ENCODE results near the gene ACVRL1. TPM values are rescaled to one million over a fixed set of nuclear protein-coding genes. Genes with fewer than 3 reads are reported as not detected.
A peak's percentile ranks its signal among the peaks of the same experiment; 100 is the strongest.

The ACVRL1 gene
- total RNA-seq: not detected

DNA sequence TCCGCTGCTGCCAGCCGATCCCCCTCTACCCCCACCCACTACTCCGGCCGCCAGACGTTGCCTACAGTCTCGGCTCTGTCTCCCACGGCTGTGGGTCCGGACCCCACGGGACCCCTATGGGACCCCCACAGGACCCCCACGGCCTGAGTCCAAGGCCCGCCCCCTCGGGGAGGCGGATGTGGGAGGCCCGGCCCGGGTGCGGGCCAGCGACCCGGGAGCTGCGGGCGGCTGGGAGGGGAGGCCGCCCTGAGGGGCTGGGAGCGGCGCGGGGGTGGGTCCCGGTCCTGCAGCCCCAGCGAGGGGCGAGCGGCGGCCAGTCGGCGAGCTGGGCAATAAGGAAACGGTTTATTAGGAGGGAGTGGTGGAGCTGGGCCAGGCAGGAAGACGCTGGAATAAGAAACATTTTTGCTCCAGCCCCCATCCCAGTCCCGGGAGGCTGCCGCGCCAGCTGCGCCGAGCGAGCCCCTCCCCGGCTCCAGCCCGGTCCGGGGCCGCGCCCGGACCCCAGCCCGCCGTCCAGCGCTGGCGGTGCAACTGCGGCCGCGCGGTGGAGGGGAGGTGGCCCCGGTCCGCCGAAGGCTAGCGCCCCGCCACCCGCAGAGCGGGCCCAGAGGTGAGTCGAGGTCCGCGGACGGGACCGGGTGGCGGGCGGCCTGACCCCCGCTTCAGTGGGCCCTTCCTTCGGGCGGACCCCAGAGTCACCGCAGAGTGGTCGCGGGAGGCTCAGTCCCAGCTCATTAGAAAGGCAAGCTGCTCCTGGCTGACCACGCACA is at the start of gene ACVRL1:
ACVRL1 (plus strand) TSS at position 422 of the 773 bp plus-strand sequence. CDS start 4,971 bp downstream, outside the sequence.
- no peaks in the 10 kb centered on the region for H3K4me1 Mint-ChIP-seq
- no peak within 1 kb of the TSS for H3K27ac Mint-ChIP-seq
- peaks cover 31% of the 10 kb centered on the region for H3K27me3 Mint-ChIP-seq
- no peaks in the 10 kb centered on the region for H3K9me3 Mint-ChIP-seq
- no peak within 1 kb of the TSS for H3K4me3 Mint-ChIP-seq
- H3K36me3 Mint-ChIP-seq: no peaks in the 10 kb centered on the region
- no peak for DNase-seq

DNA sequence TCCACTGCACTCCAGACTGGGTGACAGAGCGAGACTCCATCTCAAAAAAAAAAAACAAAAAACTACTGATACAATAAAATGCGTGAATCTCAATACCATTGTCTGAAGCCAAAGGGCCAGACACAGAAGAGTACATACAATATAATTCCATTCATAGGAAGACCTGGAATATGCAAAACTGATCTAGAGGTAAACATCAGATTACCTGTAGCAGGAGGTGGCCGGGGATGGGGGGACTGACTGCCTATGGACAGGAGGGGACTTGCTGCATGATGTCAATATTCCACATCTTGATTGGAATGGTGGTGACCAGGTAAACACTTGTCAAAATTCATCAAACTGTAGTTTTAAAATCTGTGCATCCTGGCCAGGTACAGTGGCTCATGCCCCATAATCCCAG is 46.3 kb upstream of the ACVRL1 start:
- Mint-ChIP-seq H3K9me3 (no peaks in the 10 kb centered on the region), H3K27me3 (peaks cover 56% of the 10 kb centered on the region), H3K4me1 (peaks cover 3% of the 10 kb centered on the region), H3K27ac (no peak overlapping the region), H3K4me3 (no peak overlapping the region), H3K36me3 (no peaks in the 10 kb centered on the region)
- DNase-seq: no peak

DNA sequence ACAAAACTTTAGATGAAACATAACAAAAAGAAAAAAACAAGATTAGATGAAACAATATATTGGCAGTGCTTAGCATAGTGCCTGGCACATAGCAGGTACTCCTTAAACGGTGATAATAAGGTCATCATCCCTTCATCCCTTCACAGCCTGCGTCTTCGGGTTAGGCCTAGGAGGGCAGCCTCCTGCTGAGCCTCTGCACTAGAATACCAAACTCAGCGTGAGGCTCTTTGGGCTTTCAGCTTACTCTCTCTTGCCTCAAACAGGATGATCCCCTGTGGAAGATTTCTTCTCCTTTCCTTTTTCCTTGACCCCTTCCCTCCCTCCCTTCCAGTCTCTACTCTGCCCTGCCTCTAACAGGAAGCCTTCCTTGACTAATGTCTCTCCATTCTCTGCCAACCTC is 44.4 kb upstream of the ACVRL1 start:
- H3K27me3 Mint-ChIP-seq: peaks cover 62% of the 10 kb centered on the region

DNA sequence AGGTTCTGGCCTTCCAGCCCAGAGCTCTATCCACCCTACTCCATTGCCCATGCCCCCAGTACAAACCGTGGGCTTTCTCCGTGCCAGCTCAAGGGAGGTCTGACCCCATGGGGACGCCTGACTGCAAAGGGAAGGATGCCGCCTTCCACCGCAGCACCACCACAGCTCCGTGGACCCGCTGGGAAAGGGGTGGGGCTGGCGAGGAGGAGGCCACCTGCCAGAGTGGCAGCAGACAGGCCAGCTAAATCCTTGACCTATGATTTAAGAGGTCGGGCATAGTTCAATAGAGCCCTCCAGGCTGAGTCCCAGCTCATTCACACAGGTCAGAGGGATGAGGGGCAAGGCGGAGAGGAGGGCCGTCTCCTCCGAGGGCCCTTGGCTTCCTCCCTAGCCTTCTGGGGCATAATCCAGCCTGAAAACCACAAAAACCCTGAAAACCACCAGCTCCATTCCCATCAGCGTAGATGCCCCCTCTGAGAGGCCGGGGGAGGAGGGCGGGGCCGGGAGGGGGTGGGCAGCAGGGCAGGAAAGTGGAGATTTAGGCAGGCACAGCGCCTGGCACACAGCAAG is 43.9 kb upstream of the ACVRL1 start:
- H3K4me3 Mint-ChIP-seq: peak overlapping the region; percentile 44
- no peak overlapping the region for H3K27ac Mint-ChIP-seq
- no peaks in the 10 kb centered on the region for H3K9me3 Mint-ChIP-seq
- DNase-seq: no peak
- peaks cover 67% of the 10 kb centered on the region for H3K27me3 Mint-ChIP-seq
- H3K36me3 Mint-ChIP-seq: no peaks in the 10 kb centered on the region
- H3K4me1 Mint-ChIP-seq: peaks cover 4% of the 10 kb centered on the region

More for the DNA sequence above, 44.4 kb upstream of the ACVRL1 start:
- no peaks in the 10 kb centered on the region for H3K9me3 Mint-ChIP-seq
- no peak overlapping the region for H3K4me3 Mint-ChIP-seq
- DNase-seq: no peak
- no peaks in the 10 kb centered on the region for H3K36me3 Mint-ChIP-seq
- H3K4me1 Mint-ChIP-seq: peaks cover 3% of the 10 kb centered on the region
- no peak overlapping the region for H3K27ac Mint-ChIP-seq

DNA sequence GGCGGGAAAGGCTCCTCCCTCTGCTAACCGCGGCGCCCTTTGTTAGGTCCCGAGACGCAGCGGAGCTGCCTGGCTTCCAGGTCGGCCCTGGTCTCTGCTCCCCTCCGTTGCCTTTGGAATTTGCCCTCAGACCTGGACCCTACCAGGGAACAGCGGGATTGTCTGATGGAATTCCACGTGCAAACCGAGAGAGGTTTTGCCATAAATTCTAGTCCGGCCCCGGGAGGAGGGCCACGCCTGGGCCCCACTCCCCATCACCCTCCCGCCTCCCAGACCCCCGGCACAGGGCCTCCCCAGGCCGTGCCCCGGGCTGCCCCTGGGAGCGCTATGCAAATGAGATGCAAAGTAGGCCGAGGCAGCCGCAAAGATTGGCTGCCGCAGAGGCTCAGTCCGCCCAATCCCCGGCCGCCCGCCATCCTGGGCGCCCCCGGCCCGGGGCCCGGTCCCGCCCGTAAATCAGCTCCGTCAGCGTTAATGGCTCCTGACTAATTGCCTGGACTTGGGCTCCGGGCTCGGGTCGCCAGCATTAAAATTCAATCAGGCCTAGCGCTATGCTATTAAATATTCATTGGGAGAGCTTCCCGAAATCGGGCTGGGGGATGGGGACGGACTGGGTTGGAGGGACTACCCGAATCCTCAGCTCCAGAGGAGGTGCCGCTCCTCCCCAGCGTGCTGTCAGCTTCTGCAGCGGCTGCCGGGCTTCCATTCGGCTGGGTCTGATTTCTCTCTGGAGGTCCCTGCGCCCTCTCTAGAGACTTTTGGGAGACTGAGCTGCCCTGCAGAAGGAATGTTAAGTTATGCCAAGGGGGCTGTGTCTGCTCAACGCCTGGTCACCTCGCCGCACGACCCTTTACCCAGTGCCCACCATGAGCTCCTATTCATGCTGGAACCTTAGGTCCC is 43.1 kb upstream of the ACVRL1 start:
- H3K4me1 Mint-ChIP-seq: peaks cover 4% of the 10 kb centered on the region
- peak; percentile 61 for DNase-seq
- peak overlapping the region; percentile 58 for H3K4me3 Mint-ChIP-seq
- H3K36me3 Mint-ChIP-seq: no peaks in the 10 kb centered on the region
- no peaks in the 10 kb centered on the region for H3K9me3 Mint-ChIP-seq
- peaks cover 73% of the 10 kb centered on the region for H3K27me3 Mint-ChIP-seq
- no peak overlapping the region for H3K27ac Mint-ChIP-seq

DNA sequence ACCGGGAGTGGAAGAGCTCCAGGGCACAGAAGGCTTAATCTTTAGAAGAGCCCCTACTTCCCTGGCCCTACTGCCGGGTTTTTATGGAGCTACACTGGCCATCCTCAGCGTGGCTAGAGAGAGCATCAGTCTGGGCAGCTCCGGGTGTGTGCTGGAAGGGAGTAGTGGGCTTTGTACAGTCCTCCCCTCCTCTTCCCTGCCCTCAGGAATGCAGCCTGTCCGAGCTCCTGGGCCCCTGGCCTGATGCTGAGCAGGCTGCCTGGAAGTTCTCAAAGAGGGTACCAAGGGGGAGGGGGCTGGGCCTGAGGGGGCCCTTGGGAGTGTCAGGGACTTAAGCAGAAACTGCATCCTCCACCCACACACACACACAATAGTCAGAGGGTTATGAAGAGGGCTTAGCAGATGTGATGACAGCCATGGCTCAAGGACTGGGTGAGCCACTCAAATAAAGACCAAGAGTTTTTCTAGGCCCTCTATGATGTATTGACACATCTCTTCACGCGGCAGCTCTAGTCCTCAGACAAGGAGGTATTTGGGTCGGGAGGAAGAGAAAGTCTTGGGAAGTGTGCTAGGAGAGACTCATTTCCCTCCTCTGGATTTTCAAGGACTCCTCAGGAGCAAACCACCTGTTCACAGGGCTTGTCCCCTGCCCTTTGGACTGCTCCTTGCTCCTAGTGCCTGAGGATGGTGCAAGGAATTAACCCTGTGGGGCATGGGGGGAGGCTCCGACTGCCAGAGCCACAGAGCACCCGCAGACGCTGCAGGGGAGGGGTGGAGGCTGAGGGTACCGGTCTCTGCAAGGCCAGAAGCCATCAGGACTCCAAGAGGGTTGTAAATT is 42.3 kb upstream of the ACVRL1 start:
- Mint-ChIP-seq H3K4me3 (no peak overlapping the region), H3K36me3 (no peaks in the 10 kb centered on the region), H3K27me3 (peaks cover 80% of the 10 kb centered on the region), H3K4me1 (peaks cover 10% of the 10 kb centered on the region), H3K9me3 (no peaks in the 10 kb centered on the region), H3K27ac (no peak overlapping the region)
- no peak for DNase-seq

DNA sequence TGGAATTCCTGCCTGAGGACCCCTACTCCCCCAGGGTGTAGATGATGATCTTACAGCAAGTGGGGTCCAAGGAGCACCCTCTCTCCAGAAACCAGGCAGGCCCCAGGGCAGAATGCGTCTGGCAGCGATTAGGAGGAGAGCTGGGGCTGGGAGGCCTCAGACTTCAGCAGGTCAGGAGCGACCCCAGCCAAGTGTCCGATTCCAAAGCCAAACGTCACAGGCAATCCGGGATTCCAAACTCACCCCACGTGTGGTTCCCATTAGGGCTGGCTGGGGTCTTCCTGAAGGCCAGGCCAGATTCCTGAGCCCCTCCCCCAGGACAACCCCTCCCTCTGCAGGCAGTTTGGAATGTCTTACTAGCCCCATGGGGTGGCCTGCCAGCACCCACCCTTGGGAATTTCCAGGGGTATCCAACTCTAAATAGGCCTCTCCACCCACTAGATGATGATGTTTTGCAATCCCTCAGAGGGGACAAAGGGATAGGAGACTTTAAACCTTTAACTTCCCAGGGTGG is 41.5 kb upstream of the ACVRL1 start:
- H3K9me3 Mint-ChIP-seq: no peaks in the 10 kb centered on the region
- no peak for DNase-seq
- H3K27me3 Mint-ChIP-seq: peaks cover 84% of the 10 kb centered on the region
- H3K36me3 Mint-ChIP-seq: no peaks in the 10 kb centered on the region
- no peak overlapping the region for H3K4me3 Mint-ChIP-seq
- peaks cover 14% of the 10 kb centered on the region for H3K4me1 Mint-ChIP-seq
- no peak overlapping the region for H3K27ac Mint-ChIP-seq

DNA sequence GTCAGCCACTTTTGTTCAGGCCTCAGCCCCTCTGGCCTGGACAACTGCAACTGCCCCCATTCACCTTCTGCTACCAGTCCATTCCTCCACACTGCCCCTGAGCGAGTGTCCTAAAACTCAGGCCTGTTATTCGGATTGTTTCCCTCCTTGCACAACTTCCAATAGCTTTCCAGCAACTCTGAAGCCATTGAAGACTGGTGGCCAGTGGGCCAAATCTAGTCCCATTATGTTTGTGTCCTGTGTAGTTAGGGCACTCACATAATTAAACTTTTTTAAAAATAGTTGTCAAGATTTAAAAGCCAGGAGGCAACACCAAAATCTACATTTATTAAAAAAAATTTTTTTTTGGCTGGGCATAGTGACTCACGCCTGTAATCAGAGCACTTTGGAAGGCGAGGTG is 41.0 kb upstream of the ACVRL1 start:
- H3K27me3 Mint-ChIP-seq: peaks cover 84% of the 10 kb centered on the region
- H3K4me1 Mint-ChIP-seq: peaks cover 14% of the 10 kb centered on the region
- H3K9me3 Mint-ChIP-seq: no peaks in the 10 kb centered on the region
- H3K36me3 Mint-ChIP-seq: no peaks in the 10 kb centered on the region
- no peak for DNase-seq
- H3K4me3 Mint-ChIP-seq: no peak overlapping the region
- H3K27ac Mint-ChIP-seq: no peak overlapping the region

DNA sequence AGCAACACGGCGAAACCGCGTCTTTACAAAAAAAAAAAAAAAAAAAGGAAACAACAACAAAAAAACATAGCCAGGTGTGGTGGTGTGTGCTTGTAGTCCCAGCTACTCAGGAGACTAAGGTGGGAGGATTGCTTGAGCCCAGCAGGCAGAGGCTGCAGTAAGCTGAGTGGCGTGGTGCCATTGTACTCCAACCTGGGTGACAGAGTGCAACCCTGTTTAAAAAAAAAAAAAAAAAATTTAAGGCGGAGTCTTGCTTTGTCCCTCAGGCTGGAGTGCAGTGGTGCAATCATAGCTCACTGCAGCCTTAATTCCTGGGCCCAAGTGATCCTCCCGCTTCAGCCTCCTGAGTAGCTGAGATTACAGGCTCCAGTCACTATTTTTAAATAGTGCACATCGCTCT is 40.5 kb upstream of the ACVRL1 start:
- Mint-ChIP-seq H3K4me1 (peaks cover 14% of the 10 kb centered on the region), H3K9me3 (no peaks in the 10 kb centered on the region), H3K27ac (no peak overlapping the region), H3K36me3 (no peaks in the 10 kb centered on the region), H3K4me3 (no peak overlapping the region), H3K27me3 (peaks cover 80% of the 10 kb centered on the region)
- DNase-seq: no peak

DNA sequence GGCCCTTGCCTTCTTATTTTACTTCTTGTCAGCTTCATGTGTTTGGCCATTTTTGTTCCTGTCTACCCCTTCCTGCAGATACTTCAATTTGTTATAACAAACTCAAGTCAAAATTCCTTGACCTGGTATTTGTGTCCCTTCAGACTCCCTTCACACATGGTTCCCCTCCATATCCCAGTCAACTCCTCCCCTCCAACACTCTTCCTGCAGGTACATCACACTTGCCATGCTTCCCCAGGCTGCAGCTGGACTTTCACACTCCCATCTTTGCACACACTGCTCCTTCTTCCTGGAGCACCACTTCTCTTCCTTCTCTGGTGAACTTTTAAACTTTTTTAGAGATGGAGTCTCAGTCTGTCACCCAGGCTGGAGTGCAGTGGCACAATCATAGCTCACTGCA is 39.9 kb upstream of the ACVRL1 start:
- peaks cover 75% of the 10 kb centered on the region for H3K27me3 Mint-ChIP-seq
- H3K4me1 Mint-ChIP-seq: peaks cover 14% of the 10 kb centered on the region
- no peaks in the 10 kb centered on the region for H3K36me3 Mint-ChIP-seq
- no peak overlapping the region for H3K27ac Mint-ChIP-seq
- H3K9me3 Mint-ChIP-seq: no peaks in the 10 kb centered on the region
- no peak overlapping the region for H3K4me3 Mint-ChIP-seq
- DNase-seq: no peak

DNA sequence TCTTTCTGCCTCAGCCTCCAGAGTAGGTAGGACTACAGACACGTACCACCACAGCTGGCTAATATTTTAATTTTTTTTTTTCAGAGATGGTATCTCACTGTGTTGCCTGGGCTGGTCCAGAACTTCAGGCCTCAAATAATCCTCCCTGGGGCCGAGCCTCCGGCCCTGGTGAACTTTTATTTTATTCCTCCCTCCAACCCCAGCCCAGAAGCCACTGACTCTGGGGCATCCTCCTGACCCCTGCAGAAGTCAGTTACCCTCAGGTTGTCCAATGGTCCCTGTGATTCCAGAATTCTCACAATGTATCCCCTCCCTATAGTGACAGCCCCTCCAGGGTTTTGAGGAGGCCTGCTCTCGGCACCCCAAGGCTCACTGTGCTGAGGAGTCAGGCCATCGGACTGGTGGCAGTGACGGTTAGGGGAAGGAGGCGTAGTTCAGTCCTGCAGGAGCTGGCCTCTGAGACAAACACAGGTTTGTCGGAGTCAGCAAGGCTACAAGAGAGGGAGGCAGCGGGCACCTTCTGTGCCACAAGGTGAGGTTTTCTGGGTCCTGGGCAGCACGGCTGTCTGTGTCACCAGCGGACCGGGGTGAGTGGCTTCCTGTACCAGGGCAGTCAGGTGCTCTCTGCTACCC is 39.4 kb upstream of the ACVRL1 start:
- no peak overlapping the region for H3K27ac Mint-ChIP-seq
- H3K27me3 Mint-ChIP-seq: peaks cover 70% of the 10 kb centered on the region
- peaks cover 14% of the 10 kb centered on the region for H3K4me1 Mint-ChIP-seq
- H3K36me3 Mint-ChIP-seq: no peaks in the 10 kb centered on the region
- no peak for DNase-seq
- no peaks in the 10 kb centered on the region for H3K9me3 Mint-ChIP-seq
- H3K4me3 Mint-ChIP-seq: no peak overlapping the region

DNA sequence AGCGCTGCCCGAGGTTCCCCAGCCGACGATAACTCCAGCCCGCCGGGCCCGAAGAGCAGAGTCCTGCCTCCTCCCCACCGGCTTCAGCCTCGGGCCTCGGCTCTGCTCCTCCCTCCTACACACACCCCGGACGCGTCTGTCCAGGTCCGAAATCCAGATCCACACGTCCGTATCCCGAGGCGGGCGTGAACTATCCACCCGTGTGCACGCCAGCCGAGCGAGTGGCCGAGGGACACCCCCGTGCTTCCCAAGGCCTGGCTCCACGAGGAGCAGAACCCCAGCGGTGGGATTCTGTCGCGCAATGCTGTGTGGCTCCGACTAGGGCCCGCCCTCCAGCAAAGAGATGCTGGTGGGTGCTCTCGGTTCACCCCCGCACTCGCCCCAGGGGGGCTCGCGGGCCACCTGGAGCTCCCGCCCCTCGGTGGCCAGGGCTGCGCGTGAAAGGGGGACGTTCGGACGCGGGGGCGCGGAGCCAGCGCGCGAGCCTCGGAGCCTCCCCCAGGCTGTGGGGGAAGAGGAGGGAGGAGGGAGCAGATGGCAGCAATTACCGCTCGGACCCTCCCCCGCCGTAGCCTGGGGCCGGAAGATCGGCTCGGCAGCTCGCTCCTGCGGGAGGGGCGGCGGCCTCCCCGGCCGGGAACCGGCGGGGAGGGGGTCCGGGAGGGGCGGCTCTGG is 38.3 kb upstream of the ACVRL1 start:
- Mint-ChIP-seq H3K27ac (no peak overlapping the region), H3K27me3 (peaks cover 61% of the 10 kb centered on the region), H3K4me3 (peak overlapping the region; percentile 35), H3K36me3 (no peaks in the 10 kb centered on the region), H3K9me3 (no peaks in the 10 kb centered on the region), H3K4me1 (peaks cover 11% of the 10 kb centered on the region)
- DNase-seq: no peak

DNA sequence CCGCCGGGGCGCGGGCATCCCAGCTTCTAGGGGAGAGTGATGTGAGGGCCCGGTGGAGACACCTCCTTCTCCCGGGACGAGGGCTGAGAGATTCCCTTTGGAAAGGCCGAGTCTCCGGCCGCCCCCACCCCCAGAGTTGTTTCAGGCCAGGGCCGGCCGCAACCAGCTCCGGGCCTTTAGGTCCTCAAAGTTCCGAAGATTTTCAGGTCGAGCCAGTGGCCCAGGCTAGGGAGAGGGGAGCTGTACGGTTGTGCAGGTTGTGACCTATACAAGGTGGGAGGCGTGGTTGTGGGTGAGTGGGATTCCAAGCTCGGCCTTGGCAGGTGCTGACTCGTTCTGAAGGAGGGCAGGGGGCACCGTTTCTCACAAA is 37.8 kb upstream of the ACVRL1 start:
- Mint-ChIP-seq H3K36me3 (no peaks in the 10 kb centered on the region), H3K27ac (no peak overlapping the region), H3K9me3 (no peaks in the 10 kb centered on the region), H3K4me1 (peaks cover 11% of the 10 kb centered on the region), H3K27me3 (peaks cover 62% of the 10 kb centered on the region), H3K4me3 (no peak overlapping the region)
- DNase-seq: no peak

DNA sequence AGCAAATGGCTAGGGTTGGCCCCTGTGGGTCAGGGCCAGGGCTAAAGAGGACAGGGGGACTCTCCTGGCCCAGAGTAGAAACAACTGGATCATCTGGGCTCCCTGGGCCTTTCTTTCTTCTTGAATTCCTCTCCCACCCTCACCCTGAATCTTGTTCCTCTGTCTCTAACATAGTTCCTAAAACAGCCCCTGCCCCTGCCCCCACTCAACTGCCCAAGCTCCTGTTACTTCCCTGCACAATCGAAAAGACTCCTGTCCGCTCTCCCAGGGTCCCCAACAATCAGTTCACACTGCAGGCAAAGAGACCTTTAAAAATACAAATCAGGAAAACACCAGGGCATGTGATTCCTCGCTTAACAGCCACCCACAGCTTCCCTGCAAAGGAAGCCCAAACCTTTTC is 37.4 kb upstream of the ACVRL1 start:
- H3K9me3 Mint-ChIP-seq: no peaks in the 10 kb centered on the region
- peaks cover 57% of the 10 kb centered on the region for H3K27me3 Mint-ChIP-seq
- no peak for DNase-seq

More for the DNA sequence above, 37.4 kb upstream of the ACVRL1 start:
- Mint-ChIP-seq H3K36me3 (no peaks in the 10 kb centered on the region), H3K4me1 (peaks cover 11% of the 10 kb centered on the region), H3K4me3 (no peak overlapping the region), H3K27ac (no peak overlapping the region)
